Bone marrow (tissue), 2 donors: ENCODE data around the gene MUC2.

ENCODE experiments used
- DNase-seq, 2 donors: peaks; one replicate each; lab custom pipeline; 2025; lab: John Stamatoyannopoulos, UW

Gene MUC2

DNA sequence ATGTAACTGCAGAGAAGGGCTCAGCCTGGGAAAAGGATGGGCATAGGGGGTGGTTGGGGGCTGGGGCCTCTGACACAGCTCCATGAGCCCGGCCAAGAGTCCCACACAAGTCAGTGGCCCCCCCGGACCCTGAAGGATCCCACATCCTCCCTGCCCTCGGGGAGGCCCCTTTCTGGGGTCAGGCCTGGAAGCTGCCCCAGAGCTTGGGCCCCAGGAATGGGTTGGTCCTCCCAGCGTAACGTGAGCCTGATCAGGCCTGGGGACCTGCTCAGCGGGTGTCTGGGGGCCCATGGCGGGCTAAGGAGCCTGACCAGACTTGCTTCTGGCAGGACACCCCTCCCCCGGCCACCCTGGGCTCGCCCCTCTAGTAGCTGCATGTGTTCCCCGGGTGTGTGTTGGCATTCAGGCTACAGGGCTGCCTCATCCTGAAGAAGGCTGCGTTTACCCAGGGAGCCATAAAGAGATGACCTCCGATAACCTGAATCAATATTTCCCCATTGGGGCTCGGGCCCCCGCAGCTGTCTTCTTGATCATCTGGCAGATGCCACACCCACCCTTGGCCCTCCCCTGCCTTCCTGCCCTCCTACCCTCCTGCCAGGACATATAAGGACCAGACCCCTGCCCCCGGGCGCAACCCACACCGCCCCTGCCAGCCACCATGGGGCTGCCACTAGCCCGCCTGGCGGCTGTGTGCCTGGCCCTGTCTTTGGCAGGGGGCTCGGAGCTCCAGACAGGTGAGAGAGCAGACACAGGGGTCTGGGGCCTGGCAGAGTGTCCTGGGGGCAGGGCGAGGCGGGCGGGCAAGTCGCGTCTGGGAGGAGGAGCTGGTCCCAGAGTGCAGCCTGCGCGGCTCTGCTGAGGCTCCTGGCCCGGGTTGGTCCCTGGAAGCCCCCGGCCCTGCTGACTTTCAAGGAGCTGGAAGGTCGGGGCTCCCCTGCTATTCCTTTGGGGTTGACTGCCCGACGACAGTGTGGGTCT is at the start of gene MUC2:
Gene MUC2 (plus strand): TSS at position 631 of the 978 bp plus-strand sequence.
- no peak for DNase-seq

DNA sequence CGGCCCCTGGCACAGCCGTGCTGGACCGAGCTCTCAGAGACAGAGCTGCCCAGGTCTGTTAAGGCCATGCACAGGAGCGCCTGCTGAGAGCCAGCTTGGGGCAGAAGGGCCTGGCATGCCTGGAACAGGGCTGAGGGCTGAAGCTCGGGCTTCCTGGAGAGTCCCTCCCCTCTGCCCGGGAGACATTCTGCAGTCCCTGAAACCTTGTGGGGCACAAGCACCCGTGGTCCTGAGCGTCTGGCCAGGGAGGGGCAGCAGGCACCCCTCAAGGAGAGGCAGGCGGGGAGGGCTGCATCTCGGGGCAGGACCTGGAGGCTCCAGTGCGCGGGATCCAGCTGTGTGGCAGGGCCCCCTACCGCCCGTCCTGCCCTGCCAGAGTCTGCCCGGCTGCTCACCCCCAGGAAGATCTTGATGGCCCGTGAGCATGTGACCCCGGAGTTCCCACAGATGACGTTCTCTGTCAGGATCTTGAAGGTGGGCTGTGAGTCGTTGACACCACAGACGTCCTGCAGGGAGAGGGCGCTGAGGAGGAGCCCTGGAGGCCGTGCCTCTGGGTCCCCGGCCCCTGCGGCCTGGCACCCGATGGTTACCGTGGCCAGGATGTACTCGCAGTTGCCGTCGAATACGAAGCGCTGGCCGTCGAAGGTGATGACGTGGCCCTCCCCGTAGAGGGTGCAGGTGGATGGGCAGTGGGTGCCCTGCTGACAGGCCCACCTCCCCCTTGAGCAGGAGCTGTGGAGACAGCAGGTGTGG is 49.1 kb upstream of the MUC2 start:
- no peak for DNase-seq

GRCh38 chr11:1026163-1026450 is 48.6 kb upstream of the MUC2 start:
- DNase-seq, result no peak

- no peak for DNase-seq
Observed at GRCh38 chr11:1026641-1027482, 47.8 kb upstream of the MUC2 start.

- no peak for DNase-seq
Observed at GRCh38 chr11:1027483-1028290, 47.0 kb upstream of the MUC2 start.

GRCh38 chr11:1028291-1028540 is 46.5 kb upstream of the MUC2 start:
- no peak for DNase-seq

GRCh38 chr11:1028616-1029015 is 46.1 kb upstream of the MUC2 start:
- no peak for DNase-seq

DNA sequence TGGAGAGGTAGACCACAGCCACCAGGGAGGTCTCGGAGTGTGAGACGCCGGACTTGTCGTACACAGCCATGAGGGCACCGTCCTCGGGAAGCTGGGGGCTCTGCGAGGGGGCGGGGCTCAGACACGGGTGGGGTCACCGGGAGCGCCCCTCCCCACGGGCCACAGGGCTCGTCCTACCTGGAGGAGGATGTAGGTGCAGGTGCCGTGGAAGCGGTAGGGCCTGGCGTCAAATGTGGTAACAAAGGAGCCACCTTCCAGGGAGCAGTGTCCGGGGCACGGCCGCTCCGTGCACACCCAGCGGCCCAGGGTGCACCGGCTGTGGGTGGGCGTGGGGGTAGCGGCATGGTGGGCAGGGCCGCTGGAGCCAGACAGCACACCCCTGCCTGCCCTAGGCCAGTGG is 45.6 kb upstream of the MUC2 start:
- no peak for DNase-seq

GRCh38 chr11:1029654-1030053 is 45.0 kb upstream of the MUC2 start:
- no peak for DNase-seq

DNA sequence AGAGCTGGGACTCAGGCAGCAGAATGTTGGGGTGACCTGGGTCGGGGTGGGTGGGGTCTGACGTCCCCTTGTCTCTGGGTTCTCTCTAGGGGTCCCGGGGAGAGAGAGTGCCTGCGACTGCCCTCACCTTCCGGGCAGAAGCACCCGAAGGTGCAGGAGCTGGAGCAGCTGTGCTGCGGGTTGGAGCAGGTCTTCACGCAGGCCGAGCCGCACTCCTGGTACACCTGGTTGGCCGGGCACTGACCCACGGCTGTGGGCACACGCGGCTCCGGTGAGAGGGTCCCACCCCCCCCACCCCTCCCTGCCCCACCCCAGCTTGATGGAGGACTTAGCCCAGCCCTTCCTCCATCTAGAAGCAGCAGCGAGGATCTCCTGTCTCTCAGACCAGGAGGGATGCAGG is 44.6 kb upstream of the MUC2 start:
- no peak for DNase-seq

DNA sequence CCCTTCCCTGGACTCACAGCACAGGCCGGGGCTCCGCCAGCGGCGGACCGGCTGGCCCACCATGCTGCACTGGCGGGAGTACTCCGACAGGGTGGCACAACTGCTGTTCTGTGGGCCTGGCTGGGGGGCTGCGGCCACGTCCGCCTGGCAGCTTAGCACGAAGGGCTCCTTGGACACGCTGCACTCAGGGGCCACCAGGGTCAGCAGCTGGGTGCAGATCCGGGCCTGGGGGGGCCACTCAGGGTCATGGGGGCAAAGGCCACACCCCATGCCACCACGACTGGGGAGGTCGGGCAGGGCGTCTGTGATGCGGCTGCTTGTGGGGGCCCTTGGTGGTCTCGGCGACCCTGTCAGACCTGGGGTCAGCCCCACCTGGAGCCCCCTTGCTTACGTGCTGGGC is 44.1 kb upstream of the MUC2 start:
- DNase-seq, result no peak

- DNase-seq, result no peak
Observed at GRCh38 chr11:1031121-1031899, 43.4 kb upstream of the MUC2 start.

- DNase-seq, result no peak
Observed at GRCh38 chr11:1032310-1032891, 42.3 kb upstream of the MUC2 start.

GRCh38 chr11:1033016-1033798 is 41.5 kb upstream of the MUC2 start:
- no peak for DNase-seq

DNA sequence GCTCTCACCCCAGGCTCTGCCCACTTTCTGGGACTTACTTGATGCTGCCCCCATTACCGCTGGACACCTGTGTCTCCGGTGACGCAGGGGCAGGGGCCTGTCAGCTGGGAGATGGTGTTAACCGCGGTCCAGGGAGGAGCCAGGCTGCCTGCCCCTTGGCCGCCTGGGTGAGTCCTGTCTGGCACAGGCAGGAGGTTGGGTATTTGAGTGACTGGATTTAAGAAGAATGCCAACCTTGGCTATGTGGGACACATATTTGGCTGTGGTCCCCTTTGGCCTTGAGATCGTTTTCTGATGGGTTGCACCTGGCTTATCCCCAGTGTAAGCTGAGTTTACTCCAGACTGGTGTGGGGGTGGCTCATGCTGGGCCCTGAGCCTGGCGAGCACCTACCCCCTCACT is 40.7 kb upstream of the MUC2 start:
- no peak for DNase-seq

GRCh38 chr11:1034456-1035295 is 40.0 kb upstream of the MUC2 start:
- no peak for DNase-seq

GRCh38 chr11:1035577-1036283 is 38.9 kb upstream of the MUC2 start:
- no peak for DNase-seq

DNA sequence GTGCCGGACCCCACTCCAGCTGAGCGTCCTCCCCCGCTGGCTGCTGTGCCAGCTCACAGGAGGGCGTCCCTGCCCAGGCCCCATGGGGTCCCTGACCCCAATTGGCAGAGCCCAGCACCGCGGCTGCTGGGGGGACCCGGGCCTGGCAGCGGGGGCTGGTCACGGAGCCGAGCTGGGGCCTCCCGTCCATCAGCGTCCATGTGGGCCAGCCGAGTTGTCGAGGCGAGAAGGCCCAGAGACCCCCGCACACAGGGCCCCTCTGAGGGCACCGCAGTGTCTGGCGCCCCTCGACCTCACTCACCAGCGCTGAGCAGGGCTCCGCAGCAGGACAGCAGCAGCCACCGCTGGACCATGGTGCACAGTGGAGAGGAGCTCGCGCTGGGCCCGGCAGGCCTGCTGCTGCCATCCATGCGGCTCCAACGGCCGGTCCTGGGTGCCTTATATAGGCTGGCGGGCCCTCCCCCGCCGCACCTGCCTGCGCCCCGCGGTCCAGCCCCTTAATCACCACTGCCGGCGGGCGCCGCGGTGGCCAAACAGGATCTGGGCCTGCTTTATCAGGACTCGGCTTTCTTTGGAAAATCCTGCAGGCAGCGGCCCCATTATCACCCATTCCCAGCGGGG is 38.3 kb upstream of the MUC2 start, which contains the start of gene MUC6:
Gene MUC6 (minus strand): TSS at position 416 of the 621 bp plus-strand sequence. CDS start 63 bp downstream, at position 353.
- no peak for DNase-seq
